ENCODE measurements around the gene RIOK3. TPM values are rescaled to one million over a fixed set of nuclear protein-coding genes. Genes with fewer than 3 reads are reported as not detected.

Gene RIOK3
- total and polyA plus RNA-seq, 7 donors: 38.2 to 206 (median 54.6) TPM

DNA sequence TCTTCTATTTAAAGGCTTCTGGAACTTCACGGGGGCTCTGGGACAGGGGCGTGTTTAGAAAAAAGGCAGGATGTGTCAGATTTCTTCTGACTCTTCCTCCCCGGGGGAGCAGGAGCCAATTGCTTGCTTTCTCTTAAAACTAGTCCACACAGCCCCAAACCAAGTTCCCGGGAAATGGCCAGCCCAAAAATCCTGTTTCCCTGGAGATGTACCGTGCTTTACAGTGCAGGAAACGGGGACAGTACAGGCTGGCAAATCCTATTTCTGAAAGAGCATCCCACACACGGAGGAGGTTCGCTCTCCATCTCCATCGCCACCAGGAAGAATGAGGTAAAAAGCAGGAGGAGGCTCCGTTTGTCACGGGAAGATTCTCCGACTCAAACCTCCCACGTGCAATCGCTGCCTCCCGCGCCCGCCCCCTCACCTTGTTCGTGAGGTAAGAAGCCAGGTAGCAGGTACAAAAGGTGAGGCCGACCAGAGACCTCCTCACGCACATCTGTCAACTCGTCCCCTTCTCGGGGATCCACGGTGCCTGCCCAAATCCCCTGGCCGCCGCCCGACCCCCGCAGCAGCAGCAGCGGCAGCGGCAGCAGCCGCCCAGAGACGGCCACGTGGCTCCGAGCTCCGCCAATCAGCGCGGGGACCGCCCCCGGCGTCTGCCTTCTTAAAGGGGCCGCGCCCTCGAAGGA is 15.6 kb upstream of the RIOK3 start:
- peak overlapping the region; percentile 66 to 79 (median 68) for H3K4me3 ChIP-seq
- H3K9me3 ChIP-seq: no peaks in the 10 kb centered on the region
- peak overlapping the region; percentile 56 to 69 (median 64) for H3K27ac ChIP-seq
- 0% methylated on average over 42 of the region's 42 CpGs for WGBS, 2 donors
- DNase-seq: peak; percentile 90
- peaks cover 0 to 14% (median 12%) of the 10 kb centered on the region in 4 donors for H3K4me1 ChIP-seq
- intact Hi-C loops (cut with DNase I): loop anchor here (2.0 to 5.0 kb wide), 3 partner anchors 65 to 210 kb away; partner anchors contain the start of genes NPC1 and RMC1
- no peaks in the 10 kb centered on the region for H3K36me3 ChIP-seq
- no peaks in the 10 kb centered on the region for H3K27me3 ChIP-seq
- TF ChIP-seq CTCF (IDR thresholded peaks at IDR 0.05) (no peak), POLR2AphosphoS5 (IDR thresholded peaks at IDR 0.05) (peak; percentile 10 to 57 (median 35))

- H3K27ac ChIP-seq: peak overlapping the region; percentile 56 to 69 (median 64)
These were observed 15.1 kb upstream of the RIOK3 start for GRCh38 chr18:23438046-23438377.

GRCh38 chr18:23438608-23439366 is 14.3 kb upstream of the RIOK3 start:
- DNase-seq: no peak
- no peaks in the 10 kb centered on the region for H3K27me3 ChIP-seq
- no peak overlapping the region for H3K27ac ChIP-seq
- TF ChIP-seq CTCF (IDR thresholded peaks at IDR 0.05): no peak
- no peak for TF ChIP-seq POLR2A (IDR thresholded peaks at IDR 0.05)
- no peak for TF ChIP-seq POLR2AphosphoS5 (IDR thresholded peaks at IDR 0.05)
- no peak for TF ChIP-seq EP300 (IDR thresholded peaks at IDR 0.05)
- H3K4me3 ChIP-seq: no peak overlapping the region
- H3K9me3 ChIP-seq: no peaks in the 10 kb centered on the region
- no peaks in the 10 kb centered on the region for H3K36me3 ChIP-seq
- intact Hi-C loops (cut with DNase I): loop anchor here (2.0 to 5.0 kb wide), 3 partner anchors 64 to 211 kb away; partner anchors contain the start of genes NPC1 and RMC1
- 85 to 87% methylated on average over 11 of the region's 11 CpGs for WGBS, 2 donors
- H3K4me1 ChIP-seq: peaks cover 0 to 14% (median 12%) of the 10 kb centered on the region in 4 donors

More at GRCh38 chr18:23438046-23438377, 15.1 kb upstream of the RIOK3 start:
- 38 to 39% methylated on average over 5 of the region's 5 CpGs for WGBS, 2 donors
- no peaks in the 10 kb centered on the region for H3K27me3 ChIP-seq
- no peak for DNase-seq
- no peaks in the 10 kb centered on the region for H3K36me3 ChIP-seq
- H3K9me3 ChIP-seq: no peaks in the 10 kb centered on the region
- H3K4me1 ChIP-seq: peaks cover 0 to 14% (median 12%) of the 10 kb centered on the region in 4 donors
- no peak for TF ChIP-seq POLR2AphosphoS5 (IDR thresholded peaks at IDR 0.05)
- no peak for TF ChIP-seq POLR2A (IDR thresholded peaks at IDR 0.05)
- TF ChIP-seq EP300 (IDR thresholded peaks at IDR 0.05): no peak
- no peak for TF ChIP-seq CTCF (IDR thresholded peaks at IDR 0.05)
- H3K4me3 ChIP-seq: peak overlapping the region; percentile 66 to 79 (median 68)
- intact Hi-C loops (cut with DNase I): loop anchor here (2.0 to 5.0 kb wide), 3 partner anchors 65 to 211 kb away; partner anchors contain the start of genes NPC1 and RMC1

- no peak overlapping the region for H3K4me3 ChIP-seq
- peaks cover 0 to 14% (median 12%) of the 10 kb centered on the region in 4 donors for H3K4me1 ChIP-seq
- no peaks in the 10 kb centered on the region for H3K27me3 ChIP-seq
- no peak overlapping the region for H3K27ac ChIP-seq
- 90 to 95% methylated on average over 4 of the region's 4 CpGs for WGBS, 2 donors
- TF ChIP-seq POLR2AphosphoS5 (IDR thresholded peaks at IDR 0.05): no peak
- TF ChIP-seq POLR2A (IDR thresholded peaks at IDR 0.05): no peak
- no peak for TF ChIP-seq EP300 (IDR thresholded peaks at IDR 0.05)
- no peak for TF ChIP-seq CTCF (IDR thresholded peaks at IDR 0.05)
- no peak for DNase-seq
- intact Hi-C loops (cut with DNase I): no loop called here
- H3K36me3 ChIP-seq: no peaks in the 10 kb centered on the region
- no peaks in the 10 kb centered on the region for H3K9me3 ChIP-seq
These were observed 13.0 kb upstream of the RIOK3 start for GRCh38 chr18:23440131-23440530.
